RWPE1 (cell line): ENCODE results near the gene SPX.
A peak's percentile ranks its signal among the peaks of the same experiment; 100 is the strongest.

Experiments used
- CTCF ChIA-PET: fragments of 350-600 bp; sonication (Branson Sonifier 250); formaldehyde crosslinking; extraction: SDS; loops from one replicate; lab custom pipeline; 2021; lab: Yijun Ruan, JAX
- POLR2A ChIA-PET: fragments of 400-600 bp; formaldehyde crosslinking; extraction: SDS; loops from one replicate; lab custom pipeline; 2020; ENCODE audit warnings: antibody characterized with exemption; ENCODE audit not compliant: low non-redundant PET; lab: Yijun Ruan, JAX
- DNase-seq: peaks from one replicate; pipeline ENCODE4 v3.0.0; 2012; ENCODE audit warnings: low spot score
- H3K27ac ChIP-seq: fragments of 450-650 bp; 2 replicates; pipeline ENCODE4 v1.5.1; 2017
- CTCF ChIP-seq: fragments of 450-650 bp; conservative IDR thresholded peaks from 2 replicates; pipeline ENCODE4 v1.5.1; 2017; ENCODE audit warnings: low read depth, mild to moderate bottlenecking

Gene SPX

GRCh38 chr12:21500786-21501257, 25.3 kb upstream of the SPX start:
- no peak for TF ChIP-seq CTCF
- no peak for DNase-seq
- peak overlapping the region; percentile 87 for H3K27ac ChIP-seq
- ChIA-PET CTCF (interaction anchor here (1.2 kb wide), 1 partner anchor 179 kb away, joined by 7 read pairs; no protein-coding TSS in a partner anchor), POLR2A (no interaction called here)

- CTCF ChIA-PET = interaction anchor here (0.6 to 1.2 kb wide), 3 partner anchors 20 to 178 kb away, joined by 3 to 7 read pairs (median 3); no protein-coding TSS in a partner anchor
- TF ChIP-seq CTCF = no peak
These were observed 24.6 kb upstream of the SPX start, which contains the start of the genes GOLT1B and RECQL for GRCh38 chr12:21501258-21502163. GOLT1B (plus strand) TSS chr12:21501789; CDS start chr12:21501924, 135 bp downstream. RECQL (minus strand) TSS chr12:21501635; CDS start chr12:21499570, 2,065 bp downstream.

GRCh38 chr12:21502164-21502496, 24.0 kb upstream of the SPX start:
- peak; percentile 8 for DNase-seq
- CTCF ChIA-PET = interaction anchor here (0.6 to 0.7 kb wide), 2 partner anchors 20 to 51 kb away, joined by 3 read pairs; no protein-coding TSS in a partner anchor

More at GRCh38 chr12:21501258-21502163, 24.6 kb upstream of the SPX start, which contains the start of the genes GOLT1B and RECQL:
- POLR2A ChIA-PET = no interaction called here
- peak within 1 kb of the TSS; percentile 87 for H3K27ac ChIP-seq
- peak; percentile 98 for DNase-seq

GRCh38 chr12:21502872-21503271, 23.2 kb upstream of the SPX start:
- no peak for TF ChIP-seq CTCF
- POLR2A ChIA-PET = no interaction called here
- no peak for DNase-seq
- CTCF ChIA-PET = no interaction called here
- H3K27ac ChIP-seq = no peak overlapping the region

More at GRCh38 chr12:21502164-21502496, 24.0 kb upstream of the SPX start:
- peak overlapping the region; percentile 87 for H3K27ac ChIP-seq
- POLR2A ChIA-PET = no interaction called here
- TF ChIP-seq CTCF = no peak

- POLR2A ChIA-PET = no interaction called here
- CTCF ChIA-PET = no interaction called here
- no peak overlapping the region for H3K27ac ChIP-seq
- no peak for DNase-seq
- TF ChIP-seq CTCF = no peak
These were observed 20.2 kb upstream of the SPX start for GRCh38 chr12:21505888-21506287.

GRCh38 chr12:21507849-21508248, 18.2 kb upstream of the SPX start:
- no peak overlapping the region for H3K27ac ChIP-seq
- TF ChIP-seq CTCF = no peak
- ChIA-PET CTCF (interaction anchor here (0.6 kb wide), 1 partner anchor 1518 kb away, joined by 4 read pairs; no protein-coding TSS in a partner anchor), POLR2A (no interaction called here)
- no peak for DNase-seq
